ENCODE measurements around the gene DENND1B.
A peak's percentile ranks its signal among the peaks of the same experiment; 100 is the strongest.

DENND1B gene, protein sequence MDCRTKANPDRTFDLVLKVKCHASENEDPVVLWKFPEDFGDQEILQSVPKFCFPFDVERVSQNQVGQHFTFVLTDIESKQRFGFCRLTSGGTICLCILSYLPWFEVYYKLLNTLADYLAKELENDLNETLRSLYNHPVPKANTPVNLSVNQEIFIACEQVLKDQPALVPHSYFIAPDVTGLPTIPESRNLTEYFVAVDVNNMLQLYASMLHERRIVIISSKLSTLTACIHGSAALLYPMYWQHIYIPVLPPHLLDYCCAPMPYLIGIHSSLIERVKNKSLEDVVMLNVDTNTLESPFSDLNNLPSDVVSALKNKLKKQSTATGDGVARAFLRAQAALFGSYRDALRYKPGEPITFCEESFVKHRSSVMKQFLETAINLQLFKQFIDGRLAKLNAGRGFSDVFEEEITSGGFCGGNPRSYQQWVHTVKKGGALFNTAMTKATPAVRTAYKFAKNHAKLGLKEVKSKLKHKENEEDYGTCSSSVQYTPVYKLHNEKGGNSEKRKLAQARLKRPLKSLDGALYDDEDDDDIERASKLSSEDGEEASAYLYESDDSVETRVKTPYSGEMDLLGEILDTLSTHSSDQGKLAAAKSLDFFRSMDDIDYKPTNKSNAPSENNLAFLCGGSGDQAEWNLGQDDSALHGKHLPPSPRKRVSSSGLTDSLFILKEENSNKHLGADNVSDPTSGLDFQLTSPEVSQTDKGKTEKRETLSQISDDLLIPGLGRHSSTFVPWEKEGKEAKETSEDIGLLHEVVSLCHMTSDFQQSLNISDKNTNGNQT

DNA sequence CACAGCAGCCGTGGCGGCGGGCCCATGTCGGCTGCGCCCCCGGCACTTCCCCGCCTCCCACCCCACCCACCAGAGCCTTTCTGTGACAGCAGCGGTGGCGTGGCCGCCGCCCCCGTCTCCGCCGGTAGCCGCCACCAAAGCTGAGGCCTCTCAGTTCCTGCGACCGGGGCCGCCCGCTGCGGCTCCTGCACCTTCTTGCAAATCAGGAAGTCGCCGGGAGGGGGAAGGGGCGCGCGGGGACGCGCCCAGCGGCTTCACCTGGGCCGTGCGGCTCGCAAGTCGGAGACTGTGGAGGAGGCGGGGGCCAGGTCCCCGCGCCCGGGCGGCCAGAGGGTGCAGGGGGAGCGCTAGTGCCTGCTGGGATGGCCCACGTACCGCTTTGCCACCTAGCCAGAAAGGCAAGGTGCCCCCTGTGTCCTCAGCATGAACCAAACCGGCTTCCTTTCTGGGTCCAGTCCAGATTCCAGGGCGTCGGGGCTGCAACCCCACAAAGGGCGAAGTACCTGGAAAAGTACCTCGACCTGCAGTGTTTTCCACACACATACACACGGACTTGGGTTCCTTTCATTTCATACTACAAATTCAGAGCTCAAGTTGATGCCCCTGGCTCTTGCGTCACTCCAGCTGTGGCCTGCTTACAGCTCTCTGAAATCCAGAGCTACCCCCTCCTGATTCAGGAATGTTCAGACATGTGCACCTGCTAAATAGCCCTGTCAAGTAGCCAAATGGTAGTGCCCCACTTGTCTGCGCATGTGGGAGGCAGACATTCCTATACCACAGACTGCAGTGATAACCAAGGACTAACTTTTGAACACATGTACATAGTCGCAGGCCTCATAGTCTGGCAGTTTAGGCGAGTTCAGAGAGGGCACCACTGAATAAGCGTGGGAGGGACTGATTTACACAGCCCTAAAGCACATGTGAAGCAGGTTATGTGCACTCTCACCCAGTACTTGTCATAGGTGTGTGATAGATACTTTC is at the start of gene DENND1B:
DENND1B (minus strand) TSS at position 199 of the 981 bp plus-strand sequence. CDS start 325 bp downstream, outside the sequence.
- peak; percentile 42 to 46 for DNase-seq (ENCODE audit: low read depth in 2 of 2)

GRCh38 chr1:197814306-197814705 is 39.0 kb upstream of the DENND1B start:
- no peak for DNase-seq (ENCODE audit: low read depth in 2 of 2)

DNA sequence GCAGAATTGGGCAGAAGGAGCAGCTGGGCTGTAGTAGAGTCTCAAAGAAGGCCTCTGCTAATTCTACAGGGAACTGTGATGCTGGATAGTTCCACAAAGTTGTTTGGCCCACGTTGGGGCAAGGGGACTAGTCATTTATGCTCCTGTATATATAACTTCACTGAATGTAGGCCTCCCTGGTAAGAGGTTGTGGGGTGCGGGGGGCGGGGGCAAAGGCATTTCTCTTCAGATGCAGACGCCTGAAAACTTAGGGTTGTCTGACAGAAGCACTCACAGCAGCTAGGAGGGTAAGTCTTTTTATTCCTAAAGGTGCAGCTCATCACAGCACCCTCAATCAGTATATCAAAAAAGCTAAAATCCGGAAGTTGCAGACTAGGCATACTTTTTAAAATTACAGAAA is 38.5 kb upstream of the DENND1B start:
- no peak for DNase-seq (ENCODE audit: low read depth in 2 of 2)

DNA sequence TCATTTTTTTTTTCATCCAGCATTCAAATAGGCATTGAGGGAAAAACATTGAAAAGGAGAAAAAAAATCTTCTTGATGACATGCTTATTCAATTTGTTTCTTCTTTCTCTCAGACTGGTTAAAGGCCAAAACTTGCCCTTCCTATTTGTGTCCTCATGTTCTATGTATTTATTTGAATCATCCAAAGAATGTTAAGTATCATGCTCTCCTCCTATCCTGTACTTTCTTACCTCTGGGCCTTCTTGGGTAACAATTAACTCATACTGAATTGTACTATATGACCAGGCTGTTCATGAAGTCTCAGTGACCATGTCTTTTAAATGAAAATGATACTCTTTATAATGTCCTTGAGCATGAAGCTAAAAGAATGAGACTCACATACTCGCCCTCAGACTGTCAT is 36.5 kb upstream of the DENND1B start:
- no peak for DNase-seq (ENCODE audit: low read depth in 2 of 2)

- no peak for DNase-seq (ENCODE audit: low read depth in 2 of 2)
Observed at GRCh38 chr1:197810812-197811211, 35.5 kb upstream of the DENND1B start.

GRCh38 chr1:197808880-197809279 is 33.6 kb upstream of the DENND1B start:
- no peak for DNase-seq (ENCODE audit: low read depth in 2 of 2)

- no peak for DNase-seq (ENCODE audit: low read depth in 2 of 2)
Observed at GRCh38 chr1:197807739-197808453, 32.6 kb upstream of the DENND1B start.

GRCh38 chr1:197807216-197807615 is 31.9 kb upstream of the DENND1B start:
- no peak for DNase-seq (ENCODE audit: low read depth in 2 of 2)

GRCh38 chr1:197806718-197807117 is 31.4 kb upstream of the DENND1B start:
- no peak for DNase-seq (ENCODE audit: low read depth in 2 of 2)

- DNase-seq (ENCODE audit: low read depth in 2 of 2): no peak
Observed at GRCh38 chr1:197801684-197802083, 26.4 kb upstream of the DENND1B start.

DNA sequence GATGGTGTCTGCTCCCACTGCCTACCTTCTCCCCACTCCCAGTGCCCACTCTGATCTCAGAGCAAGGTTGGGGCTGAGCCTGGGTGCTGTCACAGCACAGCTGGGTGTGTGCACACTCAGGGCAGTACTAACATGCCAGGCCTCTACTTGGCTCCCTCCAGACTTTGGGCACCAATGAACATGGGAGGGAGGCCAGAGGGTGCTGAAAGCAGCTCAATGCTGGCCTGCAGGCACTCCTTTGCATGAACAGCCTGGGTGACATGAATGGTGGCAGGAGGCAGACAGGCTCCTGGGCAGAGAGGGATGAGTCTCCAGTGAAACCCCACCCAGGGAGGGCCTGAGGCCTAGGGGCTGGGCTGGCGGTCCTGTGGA is 25.8 kb upstream of the DENND1B start:
- no peak for DNase-seq (ENCODE audit: low read depth in 2 of 2)

DNA sequence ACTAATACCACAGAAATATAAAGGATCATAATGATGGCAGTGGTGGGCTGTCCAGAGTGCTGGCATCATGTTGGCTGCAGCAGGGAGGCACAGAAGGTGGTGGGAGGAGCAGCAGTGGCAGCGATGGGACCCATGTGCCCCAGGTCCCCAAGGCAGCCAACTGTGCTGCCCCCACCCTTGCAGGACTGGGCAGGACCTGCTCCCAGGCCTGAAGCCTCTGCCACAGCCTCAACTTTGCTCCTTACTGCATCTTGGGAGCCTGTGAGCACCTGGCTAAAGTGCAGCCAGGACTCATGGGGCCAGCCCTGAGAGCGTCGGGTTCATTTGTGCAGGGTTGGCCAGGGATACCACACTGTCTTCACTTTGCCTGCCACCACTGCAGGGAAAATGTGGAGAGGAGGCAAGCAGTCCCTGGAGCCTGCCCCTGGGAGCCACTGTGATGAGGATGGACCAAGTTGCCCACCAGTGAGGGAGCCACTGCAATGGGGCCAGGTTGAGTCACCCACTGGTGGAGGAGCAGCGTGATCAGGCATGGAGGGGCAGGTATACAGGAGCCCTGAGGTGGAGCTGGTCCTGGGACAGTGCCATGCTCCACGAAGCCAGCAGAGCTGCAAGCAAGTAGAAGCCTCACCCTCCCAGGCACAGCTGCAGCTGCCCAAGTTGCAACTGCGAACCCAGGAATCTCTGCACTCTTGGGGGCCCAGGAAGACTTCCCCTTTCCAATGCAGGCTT is 25.3 kb upstream of the DENND1B start:
- no peak for DNase-seq (ENCODE audit: low read depth in 2 of 2)

DNA sequence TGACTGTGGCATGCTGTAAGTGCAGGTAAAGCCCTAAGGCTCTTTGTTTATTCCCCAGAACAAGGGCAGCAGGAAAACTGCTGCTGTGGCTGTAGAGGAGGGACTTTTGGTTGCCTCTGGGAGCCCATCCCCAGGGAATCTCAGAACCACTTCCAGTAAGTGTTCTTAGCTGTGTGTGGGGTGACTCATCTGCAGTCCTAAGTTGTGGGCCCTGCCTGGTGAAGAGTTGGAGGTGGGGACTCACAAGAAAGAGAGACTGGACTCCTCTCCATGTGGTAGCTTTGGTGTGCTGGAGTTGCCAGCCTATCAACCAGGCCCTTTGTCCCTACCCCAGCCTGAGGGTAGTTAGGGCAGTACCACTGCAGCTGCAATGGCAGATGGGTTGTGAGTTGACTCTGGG is 24.0 kb upstream of the DENND1B start:
- no peak for DNase-seq (ENCODE audit: low read depth in 2 of 2)

DNA sequence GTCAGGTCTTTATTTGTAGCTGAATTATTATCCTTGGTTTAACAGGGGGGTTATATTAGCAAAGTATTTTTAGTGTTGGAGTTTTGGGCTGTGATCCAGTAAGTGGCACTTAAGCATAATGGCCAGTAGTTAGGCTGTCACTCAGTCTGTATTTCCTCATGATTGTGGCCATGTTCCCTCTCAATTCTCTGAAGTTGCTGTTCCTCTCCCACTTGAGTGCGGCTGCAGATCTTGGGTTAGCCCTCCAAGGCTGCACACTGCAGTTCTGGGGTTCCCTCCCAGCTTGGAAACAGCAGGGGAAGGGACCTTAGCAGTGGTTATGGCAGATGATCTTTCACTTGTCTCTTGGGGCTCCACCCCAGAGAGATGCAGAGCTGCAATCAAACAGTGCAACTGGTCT is 23.2 kb upstream of the DENND1B start:
- DNase-seq (ENCODE audit: low read depth in 2 of 2): no peak

DNA sequence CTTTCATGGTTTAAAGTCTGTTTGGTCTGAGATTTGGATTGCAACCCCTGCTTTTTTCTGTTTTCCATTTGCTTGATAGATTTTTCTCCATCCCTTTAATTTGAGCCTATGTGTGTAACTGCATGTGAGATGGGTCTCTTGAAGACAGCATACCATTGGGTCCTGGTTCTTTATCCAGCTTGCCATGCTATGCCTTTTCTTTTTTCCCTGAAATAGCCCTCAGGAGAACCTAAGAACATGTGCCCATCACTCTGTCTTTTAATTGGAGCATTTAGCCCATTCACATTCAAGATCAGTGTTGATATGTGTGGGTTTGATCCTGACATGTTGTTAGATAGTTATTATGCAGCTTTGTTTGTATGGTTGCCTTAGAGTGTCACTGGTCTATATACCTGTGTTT is 21.7 kb upstream of the DENND1B start:
- no peak for DNase-seq (ENCODE audit: low read depth in 2 of 2)

DNA sequence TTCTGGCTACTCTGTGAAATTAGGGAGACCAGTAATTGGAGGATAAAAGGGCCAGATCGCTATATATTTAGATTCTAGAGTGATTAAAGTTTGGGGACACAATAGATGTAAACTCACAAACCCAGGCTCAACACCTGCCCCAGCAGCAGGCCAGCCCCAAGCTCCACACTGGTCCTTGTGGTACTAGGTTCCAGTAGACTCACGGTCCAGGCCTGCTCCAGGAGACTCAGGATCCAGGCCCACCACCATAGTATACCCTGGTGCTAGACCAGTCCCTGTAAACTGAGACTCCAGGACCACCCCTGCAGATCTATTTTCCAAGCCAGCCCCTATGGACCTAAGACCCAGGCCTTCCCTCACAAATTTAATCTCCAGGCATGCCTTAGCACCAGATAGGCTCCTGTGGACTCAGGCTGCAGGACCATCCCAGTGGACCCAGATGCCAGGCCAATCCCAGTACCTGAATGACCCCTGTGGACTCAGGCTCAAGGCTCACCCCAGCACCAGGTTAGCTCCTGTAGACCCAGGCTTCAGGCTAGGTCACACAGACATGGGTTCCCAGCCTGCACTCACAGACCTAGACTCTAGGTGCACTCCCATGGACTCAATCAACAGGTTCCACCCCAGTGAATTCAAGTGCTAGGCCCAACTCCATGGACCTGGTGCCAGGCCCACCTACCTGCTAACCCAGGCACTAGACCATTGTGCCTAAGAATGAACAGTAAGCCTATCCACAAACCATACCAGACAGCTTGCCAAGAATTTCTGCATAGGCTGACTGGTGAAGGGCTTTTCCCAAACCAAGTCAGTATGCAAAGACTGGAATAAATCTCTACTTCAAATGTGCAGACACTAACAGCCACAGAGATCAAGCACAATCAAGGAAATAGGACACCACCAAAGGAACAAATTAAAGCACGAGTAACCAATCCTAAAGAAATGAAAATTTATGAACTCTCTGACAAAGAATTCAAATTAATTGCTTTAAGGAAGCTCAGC is 13.8 kb upstream of the DENND1B start:
- DNase-seq (ENCODE audit: low read depth in 2 of 2): no peak

DNA sequence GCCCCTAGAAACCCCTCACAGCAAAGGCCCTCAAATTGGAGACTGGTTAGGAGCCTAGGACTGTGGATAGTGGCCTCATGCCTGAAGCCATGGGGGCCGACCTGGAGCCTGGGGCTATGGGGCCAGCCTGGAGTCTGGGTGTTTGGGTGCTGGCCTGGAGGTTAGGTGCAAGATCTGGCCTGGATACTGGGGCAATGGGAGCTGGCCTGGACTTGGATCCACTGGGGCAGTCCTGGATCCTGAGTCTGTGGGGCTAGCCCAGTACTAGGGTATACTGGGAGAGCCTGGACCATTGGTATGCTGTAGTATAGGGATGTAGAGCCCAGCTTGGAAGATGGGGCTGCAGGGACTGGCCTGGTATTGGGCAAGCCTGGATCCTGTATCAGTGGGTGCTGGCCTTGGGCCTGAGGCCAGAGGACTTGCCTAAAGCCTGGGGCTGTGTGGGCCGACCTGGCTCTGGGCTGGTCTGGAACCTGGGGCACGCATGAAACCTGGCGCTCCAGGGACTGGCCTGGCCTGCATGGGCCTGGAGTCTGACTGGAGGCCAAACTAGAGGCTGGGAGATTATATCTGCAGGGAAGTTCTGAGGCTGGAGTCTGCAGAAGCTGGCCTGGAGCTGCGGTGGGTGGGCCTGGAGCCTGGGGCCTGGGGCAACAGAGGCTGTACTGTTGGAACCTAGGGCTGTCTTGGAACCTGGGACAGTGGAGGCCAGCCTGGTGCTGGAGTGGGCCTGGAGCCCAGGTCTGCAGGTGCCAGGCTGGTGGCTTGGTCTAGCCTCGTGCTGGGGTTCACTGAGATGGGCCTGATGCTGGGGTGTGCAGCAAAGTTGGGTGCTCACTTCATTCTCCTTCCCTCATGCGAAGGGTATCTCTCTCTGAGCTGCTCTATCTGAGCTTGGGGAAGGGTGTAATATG is 12.6 kb upstream of the DENND1B start:
- DNase-seq (ENCODE audit: low read depth in 2 of 2): no peak

DNA sequence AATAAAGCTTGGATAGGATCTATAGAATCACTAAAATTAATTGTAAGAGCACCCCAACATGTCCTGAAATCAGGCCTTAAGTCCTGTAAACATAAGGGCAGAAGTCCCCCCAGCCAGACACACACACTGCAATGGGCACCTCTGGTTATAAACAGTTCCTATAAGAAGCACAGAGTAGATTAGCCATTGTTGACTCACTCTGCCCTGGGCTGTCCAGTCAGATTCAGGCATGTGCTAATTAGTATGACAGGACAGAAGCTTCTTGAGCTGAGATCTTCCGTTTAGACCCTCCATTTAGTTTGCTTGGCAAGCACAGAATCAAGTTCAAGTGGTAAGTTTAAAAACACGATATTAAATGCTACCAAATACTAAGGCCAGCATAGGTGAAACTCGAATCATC is 11.8 kb upstream of the DENND1B start:
- DNase-seq (ENCODE audit: low read depth in 2 of 2): no peak
